ENCODE results near the gene ANOS1.

Gene ANOS1

DNA sequence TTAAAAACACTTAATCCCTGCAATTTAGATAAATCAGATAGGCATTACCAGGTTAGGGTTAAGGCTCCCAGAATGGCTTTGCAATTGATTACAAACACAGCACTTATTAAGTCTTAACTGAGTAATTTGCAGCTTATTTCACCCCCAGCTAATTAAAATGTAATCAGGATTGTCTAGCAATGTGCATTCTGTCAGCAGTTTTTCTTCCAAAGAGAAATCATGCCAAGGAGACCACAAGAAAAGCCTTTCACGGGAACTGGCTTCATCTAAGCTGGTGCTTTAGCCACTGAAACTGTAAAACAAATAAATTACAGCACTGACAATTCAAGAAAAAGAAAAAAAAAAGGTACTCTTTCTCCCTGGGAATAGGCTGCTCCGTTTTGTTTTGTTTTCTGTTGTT lies 2.1 kb downstream of the ANOS1 start:
- no peaks in the 10 kb centered on the region for H3K79me2 ChIP-seq (ENCODE audit: insufficient read depth, low read length)
- no peaks in the 10 kb centered on the region for H3F3A ChIP-seq (ENCODE audit: insufficient read depth, low read length)
- H3K4me2 ChIP-seq (ENCODE audit: low read length), result no peak overlapping the region
- no peaks in the 10 kb centered on the region for H3K9me3 ChIP-seq (ENCODE audit: low read length)
- H3K9me2 ChIP-seq (ENCODE audit: low read depth, low read length), result no peaks in the 10 kb centered on the region
- H2AFZ ChIP-seq (ENCODE audit: low read length), result no peak overlapping the region
- no peaks in the 10 kb centered on the region for H3K4me1 ChIP-seq (ENCODE audit: insufficient read depth, low read length, severe bottlenecking)
- H4K20me1 ChIP-seq (ENCODE audit: insufficient read depth, low read length), result no peaks in the 10 kb centered on the region
- H3K9ac ChIP-seq (ENCODE audit: low read length), result no peak overlapping the region
- H3K36me3 ChIP-seq (ENCODE audit: insufficient read depth, low read length), result no peaks in the 10 kb centered on the region
- H3K27me3 ChIP-seq (ENCODE audit: insufficient read depth, low read length), result no peaks in the 10 kb centered on the region
- H3K4me3 ChIP-seq (ENCODE audit: low read depth, low read length, poor library complexity, severe bottlenecking), result no peak overlapping the region
- H3K27ac ChIP-seq (ENCODE audit: low read depth, low read length, poor library complexity, severe bottlenecking), result no peak overlapping the region
- TF ChIP-seq, protein P1, sequence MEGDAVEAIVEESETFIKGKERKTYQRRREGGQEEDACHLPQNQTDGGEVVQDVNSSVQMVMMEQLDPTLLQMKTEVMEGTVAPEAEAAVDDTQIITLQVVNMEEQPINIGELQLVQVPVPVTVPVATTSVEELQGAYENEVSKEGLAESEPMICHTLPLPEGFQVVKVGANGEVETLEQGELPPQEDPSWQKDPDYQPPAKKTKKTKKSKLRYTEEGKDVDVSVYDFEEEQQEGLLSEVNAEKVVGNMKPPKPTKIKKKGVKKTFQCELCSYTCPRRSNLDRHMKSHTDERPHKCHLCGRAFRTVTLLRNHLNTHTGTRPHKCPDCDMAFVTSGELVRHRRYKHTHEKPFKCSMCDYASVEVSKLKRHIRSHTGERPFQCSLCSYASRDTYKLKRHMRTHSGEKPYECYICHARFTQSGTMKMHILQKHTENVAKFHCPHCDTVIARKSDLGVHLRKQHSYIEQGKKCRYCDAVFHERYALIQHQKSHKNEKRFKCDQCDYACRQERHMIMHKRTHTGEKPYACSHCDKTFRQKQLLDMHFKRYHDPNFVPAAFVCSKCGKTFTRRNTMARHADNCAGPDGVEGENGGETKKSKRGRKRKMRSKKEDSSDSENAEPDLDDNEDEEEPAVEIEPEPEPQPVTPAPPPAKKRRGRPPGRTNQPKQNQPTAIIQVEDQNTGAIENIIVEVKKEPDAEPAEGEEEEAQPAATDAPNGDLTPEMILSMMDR (IDR thresholded peaks at IDR 0.05; ENCODE audit: low read length), result no peak
- TF ChIP-seq EZH2 (IDR thresholded peaks at IDR 0.05; ENCODE audit: borderline replicate concordance, low read length), result no peak

DNA sequence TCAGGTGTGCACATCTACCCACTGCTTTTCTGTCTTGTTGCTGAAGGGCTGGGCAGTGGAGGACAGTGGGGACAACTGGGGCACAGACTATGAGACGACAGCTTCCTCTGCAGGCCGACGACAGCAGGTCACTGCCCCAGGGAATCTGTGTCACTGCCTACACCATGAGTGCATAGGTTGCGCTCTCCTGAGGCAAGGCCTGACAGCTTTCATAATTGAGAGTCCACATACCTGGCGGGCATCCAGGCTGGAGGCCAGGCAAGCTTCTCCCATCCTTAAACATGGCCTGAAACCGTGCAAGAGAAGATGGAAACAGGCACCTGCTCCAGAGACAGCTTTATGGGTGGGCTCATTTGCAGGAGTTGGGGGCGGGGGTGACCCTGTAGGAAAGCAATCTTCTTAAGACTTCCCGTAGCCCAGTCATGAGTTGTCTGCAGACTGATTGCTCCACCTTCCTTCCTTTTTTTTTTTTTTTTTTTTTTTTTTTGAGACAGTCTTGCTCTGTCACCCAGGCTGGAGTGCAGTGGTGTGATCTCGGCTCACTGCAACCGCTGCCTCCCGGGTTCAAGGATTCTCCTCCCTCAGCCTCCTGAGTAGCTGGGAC lies 2.9 kb downstream of the ANOS1 start:
- H3K4me3 ChIP-seq (ENCODE audit: low read depth, low read length, poor library complexity, severe bottlenecking), result no peak overlapping the region
- H3K27me3 ChIP-seq (ENCODE audit: insufficient read depth, low read length), result no peaks in the 10 kb centered on the region
- H3K4me1 ChIP-seq (ENCODE audit: insufficient read depth, low read length, severe bottlenecking), result no peaks in the 10 kb centered on the region
- no peak overlapping the region for H2AFZ ChIP-seq (ENCODE audit: low read length)
- no peak overlapping the region for H3K27ac ChIP-seq (ENCODE audit: low read depth, low read length, poor library complexity, severe bottlenecking)
- no peaks in the 10 kb centered on the region for H3K79me2 ChIP-seq (ENCODE audit: insufficient read depth, low read length)
- H3K9me3 ChIP-seq (ENCODE audit: low read length), result no peaks in the 10 kb centered on the region
- no peaks in the 10 kb centered on the region for H3K9me2 ChIP-seq (ENCODE audit: low read depth, low read length)
- H3F3A ChIP-seq (ENCODE audit: insufficient read depth, low read length), result no peaks in the 10 kb centered on the region
- H3K4me2 ChIP-seq (ENCODE audit: low read length), result no peak overlapping the region
- no peaks in the 10 kb centered on the region for H4K20me1 ChIP-seq (ENCODE audit: insufficient read depth, low read length)
- no peaks in the 10 kb centered on the region for H3K36me3 ChIP-seq (ENCODE audit: insufficient read depth, low read length)
- TF ChIP-seq, protein P1 (IDR thresholded peaks at IDR 0.05; ENCODE audit: low read length), result no peak
- no peak for TF ChIP-seq EZH2 (IDR thresholded peaks at IDR 0.05; ENCODE audit: borderline replicate concordance, low read length)
- no peak overlapping the region for H3K9ac ChIP-seq (ENCODE audit: low read length)

DNA sequence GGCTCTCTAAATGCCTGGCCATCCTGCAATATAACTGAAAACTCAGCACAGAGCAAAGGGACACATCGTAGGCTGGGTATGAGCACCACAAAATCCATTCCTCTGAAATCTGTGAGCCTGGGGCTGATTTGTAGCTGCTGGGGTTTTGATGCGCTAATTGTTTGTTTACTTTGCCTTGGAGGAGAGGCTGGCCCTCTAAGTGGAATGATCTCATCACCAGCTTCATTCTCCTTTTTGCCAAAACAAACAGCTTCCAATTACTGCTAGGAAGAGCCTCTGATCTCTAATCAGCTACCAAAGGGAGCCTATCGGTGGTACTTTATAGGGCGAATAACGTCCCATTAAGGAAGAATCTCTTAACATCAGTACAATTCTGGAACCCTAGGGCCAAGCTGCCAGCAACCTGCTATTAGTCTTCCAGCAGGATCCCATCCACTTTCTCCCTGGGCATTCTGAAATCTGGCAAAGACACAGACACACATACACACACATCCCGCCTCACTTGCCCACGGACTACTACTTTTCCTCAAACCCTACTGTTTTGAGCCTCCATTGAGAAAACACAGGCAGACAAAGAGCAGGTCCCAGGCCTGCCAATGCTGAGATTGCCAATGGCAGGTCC lies 5.8 kb downstream of the ANOS1 start:
- Histone ChIP-seq H3F3A (ENCODE audit: insufficient read depth, low read length) (no peaks in the 10 kb centered on the region), H3K27me3 (ENCODE audit: insufficient read depth, low read length) (no peaks in the 10 kb centered on the region), H3K4me1 (ENCODE audit: insufficient read depth, low read length, severe bottlenecking) (no peaks in the 10 kb centered on the region), H2AFZ (ENCODE audit: low read length) (no peak overlapping the region), H3K27ac (ENCODE audit: low read depth, low read length, poor library complexity, severe bottlenecking) (no peak overlapping the region), H3K9me3 (ENCODE audit: low read length) (no peaks in the 10 kb centered on the region), H3K79me2 (ENCODE audit: insufficient read depth, low read length) (no peaks in the 10 kb centered on the region), H3K9ac (ENCODE audit: low read length) (no peak overlapping the region), H4K20me1 (ENCODE audit: insufficient read depth, low read length) (no peaks in the 10 kb centered on the region), H3K36me3 (ENCODE audit: insufficient read depth, low read length) (no peaks in the 10 kb centered on the region), H3K4me3 (ENCODE audit: low read depth, low read length, poor library complexity, severe bottlenecking) (no peak overlapping the region), H3K9me2 (ENCODE audit: low read depth, low read length) (no peaks in the 10 kb centered on the region), H3K4me2 (ENCODE audit: low read length) (no peak overlapping the region)
- TF ChIP-seq, protein P1 (IDR thresholded peaks at IDR 0.05; ENCODE audit: low read length), result no peak
- TF ChIP-seq EZH2 (IDR thresholded peaks at IDR 0.05; ENCODE audit: borderline replicate concordance, low read length), result no peak

Measured in OCI-LY1 (cell line).